Measurements from ENCODE around the gene ACOX3.

- TF ChIP-seq POLR2A (IDR thresholded peaks at IDR 0.05; ENCODE audit: low read depth, low read length) = no peak
- no peak for TF ChIP-seq POLR2AphosphoS5 (IDR thresholded peaks at IDR 0.05; ENCODE audit: low read depth, low read length)
- TF ChIP-seq POU2F2 (IDR thresholded peaks at IDR 0.05; ENCODE audit: low read depth, low read length) = no peak
These were observed 118.8 kb downstream of the ACOX3 start for GRCh38 chr4:8321771-8322170.

Data from GM12891 (cell line).